ENCODE measurements around the gene REPIN1. TPM values are rescaled to one million over a fixed set of nuclear protein-coding genes. Genes with fewer than 3 reads are reported as not detected.

Gene REPIN1
- polyA plus RNA-seq, 1 donor, result 73.8 TPM

DNA sequence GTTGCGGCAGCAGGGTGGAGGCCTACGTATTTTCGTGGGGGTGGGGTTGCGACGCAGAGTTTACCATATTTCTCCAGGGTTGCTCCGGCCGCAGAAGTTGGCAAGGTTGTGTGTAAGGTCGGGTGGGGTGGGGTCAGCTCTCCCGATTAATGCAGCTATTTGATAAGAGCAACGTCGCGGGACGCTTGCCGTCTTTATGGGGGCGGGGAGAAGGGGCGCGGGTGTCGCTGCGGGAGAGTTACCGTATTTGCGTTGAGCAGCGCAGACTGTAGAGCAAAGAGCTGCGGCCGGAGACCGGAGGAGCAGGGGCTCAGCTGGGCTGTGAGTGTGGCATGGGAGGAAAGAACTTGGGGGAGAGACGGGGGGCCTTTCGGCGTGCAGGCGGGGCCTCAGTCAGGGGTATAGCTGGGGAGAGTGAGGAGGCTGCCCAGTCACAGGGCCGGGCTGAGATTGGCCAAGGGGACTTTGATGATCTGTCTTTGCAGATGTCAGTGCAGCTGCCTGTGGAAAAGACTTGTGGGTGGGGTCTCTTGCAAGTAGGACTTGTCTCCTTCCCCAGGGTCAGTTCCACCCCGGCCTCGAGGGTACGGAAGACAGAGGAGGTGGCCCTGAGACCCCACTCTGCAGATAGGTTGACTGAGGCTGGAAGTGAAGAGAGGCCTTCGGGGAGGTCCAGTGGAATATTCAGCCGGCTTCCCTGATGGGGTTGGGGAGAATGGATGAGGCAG, 37.1 kb downstream of the REPIN1 start:
- no peak for DNase-seq (ENCODE audit: low read depth)

DNA sequence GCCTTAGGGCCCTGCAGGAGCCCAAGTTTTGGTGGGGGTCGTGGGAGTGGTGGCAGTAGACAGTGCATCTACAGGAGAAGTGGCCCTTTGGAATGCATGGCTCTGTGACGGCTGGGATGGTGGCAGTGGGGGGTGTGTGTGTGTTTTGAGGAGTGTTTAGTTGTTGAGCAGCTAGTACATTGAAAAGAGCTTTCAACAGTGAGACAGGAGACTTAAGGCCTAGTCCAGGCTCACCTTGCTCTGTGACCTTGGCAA, 37.6 kb downstream of the REPIN1 start:
- DNase-seq (ENCODE audit: low read depth), result no peak

DNA sequence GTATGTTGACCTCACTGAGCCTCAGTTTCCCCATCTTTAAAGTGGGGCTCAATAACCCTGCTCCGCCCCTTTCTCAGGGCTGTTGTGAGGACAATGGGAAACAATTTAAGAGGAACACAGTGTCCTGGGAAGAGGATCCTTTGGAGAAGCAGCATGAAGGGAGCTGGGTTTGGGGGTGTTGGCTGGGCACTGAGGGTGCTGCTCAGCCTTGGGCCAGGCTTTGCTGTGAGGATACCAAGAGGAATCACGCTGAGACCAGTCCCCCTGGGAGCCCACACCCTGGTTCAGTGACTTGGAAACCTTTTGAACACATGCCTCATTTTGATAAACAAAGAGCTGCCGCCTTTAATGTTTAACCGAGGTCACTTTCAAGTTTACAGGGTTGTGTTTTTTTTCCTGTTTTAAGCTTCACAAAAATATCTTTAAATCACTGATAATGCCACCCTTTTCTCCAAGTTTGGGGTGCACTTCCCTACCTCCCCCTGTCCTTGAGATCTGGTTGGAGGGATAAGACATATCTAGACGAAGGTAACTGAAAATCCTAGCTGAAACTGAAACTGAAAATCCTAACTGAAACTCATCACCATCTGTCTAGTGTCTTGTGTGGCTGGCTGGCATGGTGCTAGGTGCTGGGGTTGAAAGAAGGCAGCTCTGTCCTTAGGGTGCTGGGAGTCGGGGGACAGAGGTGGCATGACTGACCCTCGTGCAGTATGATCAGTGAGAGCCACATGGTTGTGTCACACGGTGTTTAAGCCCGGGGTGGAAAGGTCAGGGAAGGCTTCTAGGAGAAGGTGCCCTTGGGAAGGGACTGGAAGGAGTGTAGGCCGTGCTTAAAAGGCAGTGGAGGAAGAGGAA, 38.2 kb downstream of the REPIN1 start:
- no peak for DNase-seq (ENCODE audit: low read depth)

DNA sequence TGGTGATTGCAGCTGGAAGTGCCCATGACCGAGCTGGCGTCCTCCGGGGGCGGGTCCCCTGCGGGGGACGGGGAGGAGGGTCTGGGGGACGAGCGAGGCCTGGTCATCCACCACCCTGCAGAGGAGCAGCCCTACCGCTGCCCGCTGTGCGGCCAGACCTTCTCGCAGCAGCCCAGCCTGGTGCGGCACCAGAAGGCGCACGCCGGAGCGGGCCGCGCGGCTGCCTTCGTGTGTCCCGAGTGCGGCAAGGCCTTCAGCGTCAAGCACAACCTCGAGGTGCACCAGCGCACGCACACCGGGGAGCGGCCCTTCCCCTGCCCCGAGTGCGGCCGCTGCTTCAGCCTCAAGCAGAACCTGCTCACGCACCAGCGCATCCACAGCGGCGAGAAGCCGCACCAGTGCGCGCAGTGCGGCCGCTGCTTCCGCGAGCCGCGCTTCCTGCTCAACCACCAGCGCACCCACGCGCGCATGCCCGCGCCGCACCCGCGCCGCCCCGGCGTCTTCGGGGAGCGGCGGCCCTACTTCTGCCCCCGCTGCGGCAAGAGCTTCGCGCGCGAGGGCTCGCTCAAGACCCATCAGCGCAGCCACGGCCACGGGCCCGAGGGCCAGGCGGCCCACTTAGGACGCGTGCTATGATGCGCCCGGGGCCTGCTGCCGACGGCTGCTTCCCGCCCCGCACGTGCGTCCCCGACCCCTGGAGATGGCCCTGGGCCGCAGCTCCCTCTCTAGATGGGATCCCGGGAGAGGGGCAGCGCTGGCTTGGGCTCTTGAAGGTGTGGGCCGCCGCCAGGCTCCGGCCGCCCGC, 39.2 kb downstream of the REPIN1 start:
- no peak for DNase-seq (ENCODE audit: low read depth)

DNA sequence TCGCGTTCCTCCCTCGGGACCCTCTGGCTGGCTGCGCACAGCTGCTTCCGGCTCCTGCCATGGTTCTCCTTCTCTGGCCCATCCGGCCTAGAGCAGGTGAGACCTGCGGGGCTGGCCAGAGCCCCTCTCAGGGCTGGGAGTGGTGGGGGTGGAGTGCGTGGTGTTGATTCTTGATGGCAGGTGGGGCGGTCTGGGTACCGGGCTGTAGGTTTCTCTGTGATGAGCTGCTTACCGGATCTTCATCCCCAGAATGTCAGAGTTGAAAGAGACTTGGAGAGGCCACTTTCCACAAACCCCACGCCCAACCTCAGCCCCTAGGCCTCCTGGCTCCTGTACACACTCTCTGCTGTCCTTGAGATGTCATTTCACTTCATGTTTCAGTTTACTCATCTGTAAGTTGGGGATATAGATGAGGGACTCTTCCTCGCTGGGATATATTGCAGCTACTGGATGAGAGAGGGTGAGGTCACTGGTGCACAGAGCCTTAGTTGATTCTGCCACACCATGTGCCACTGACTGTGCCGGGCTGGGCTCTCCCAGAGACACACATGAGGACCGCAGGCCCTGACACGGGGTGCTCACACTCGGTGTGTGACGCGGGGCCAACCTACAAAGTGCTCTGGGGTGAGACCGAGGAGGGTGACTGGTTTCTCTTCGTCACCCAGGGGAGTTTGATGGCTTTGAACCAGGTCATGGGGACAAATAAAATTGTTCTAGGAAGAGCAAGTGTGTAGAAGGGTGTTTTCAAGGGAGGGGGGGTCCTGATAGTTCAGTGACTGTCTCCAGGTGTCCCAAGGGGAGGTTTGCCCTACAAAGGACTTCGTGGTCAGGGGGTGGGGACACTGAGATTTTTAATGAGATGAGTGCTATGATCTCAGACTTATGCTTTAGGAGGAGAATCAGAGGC, 40.0 kb downstream of the REPIN1 start:
- DNase-seq (ENCODE audit: low read depth), result no peak

DNA sequence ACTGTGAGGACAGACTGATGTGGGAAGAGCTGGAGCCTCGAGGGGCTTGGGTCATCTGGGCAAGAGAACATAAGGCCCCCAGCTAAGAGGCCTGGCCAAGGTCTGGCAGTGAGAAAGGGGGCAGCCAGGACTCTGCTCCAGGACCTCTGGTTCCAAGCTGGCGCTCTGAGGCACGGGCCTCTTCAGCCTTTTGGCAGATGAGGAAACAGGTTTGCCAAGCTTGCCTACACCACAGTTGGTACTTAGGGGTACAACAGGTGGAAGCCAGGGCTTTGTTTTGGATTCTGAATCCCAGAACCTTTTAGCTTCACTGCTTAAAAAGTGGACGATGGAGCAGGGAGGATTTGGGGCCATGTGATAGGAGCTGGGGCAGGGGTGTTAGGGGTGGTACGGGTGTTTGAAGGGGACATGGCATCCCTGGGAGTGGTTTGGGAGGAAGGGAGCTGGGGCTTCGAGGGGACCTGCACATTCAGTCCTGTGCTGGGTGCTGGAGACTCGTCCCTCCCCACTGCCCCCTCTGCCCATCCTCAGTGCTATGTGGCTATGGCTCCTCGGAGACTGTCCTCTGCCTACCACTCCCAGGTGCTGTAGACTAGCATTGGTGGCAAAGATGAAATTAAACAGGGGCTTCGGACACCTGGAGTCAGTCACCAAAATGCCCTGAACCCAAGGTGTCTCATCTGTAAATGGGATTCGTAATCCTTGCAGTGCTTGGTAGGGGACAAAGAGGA, 40.8 kb downstream of the REPIN1 start:
- no peak for DNase-seq (ENCODE audit: low read depth)

DNA sequence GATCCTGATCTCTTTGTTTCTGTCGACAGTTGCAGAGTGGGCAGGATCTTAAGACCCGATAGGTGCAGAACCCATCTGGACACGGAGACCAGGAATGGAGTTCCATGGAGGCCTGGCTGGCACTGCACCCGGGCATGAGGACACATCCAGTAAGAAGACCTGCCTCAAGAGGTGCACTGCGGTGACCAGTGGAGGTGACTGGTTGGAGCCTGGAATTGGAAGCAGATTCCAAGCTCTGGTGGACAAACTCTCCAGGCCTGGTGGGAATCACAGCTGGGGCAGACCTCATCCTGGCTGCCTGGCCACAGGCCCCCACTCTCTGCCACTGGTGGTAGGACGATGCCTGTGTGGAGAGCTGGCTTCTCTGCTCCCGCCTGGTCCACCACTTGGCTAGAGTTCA, 41.5 kb downstream of the REPIN1 start:
- DNase-seq (ENCODE audit: low read depth), result no peak

DNA sequence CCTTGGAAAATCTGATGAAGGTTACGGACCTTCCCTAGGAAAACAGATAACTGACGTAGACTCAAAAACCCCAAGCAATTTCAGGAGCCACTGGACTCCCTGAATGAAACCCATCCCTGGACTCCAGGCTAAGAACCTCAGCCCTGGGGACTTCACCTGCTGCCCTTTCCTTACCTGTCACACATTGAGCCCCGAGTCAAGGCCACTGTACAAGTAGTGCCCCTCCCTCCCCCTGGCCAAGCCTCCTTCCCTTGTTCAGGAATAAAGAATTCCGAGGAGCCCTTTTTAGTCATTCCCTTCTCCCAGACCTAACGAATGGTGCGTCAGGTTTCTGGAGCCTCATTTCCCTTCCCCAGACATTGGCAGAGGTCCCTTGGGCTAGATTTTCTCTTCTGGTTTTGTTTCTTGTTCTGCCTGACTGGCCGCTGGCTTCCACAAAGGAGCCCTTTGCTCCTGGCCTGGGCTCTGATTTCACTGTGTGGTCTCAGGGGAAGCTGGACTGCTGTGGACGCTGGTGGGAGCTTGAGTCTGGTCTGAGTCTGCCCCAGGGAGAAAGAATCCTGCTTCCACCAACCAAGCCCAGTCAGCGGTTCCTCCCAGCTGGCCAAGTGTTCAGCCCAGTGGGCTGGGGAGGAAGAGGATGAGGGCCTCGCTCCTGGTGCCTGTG, 42.2 kb downstream of the REPIN1 start:
- DNase-seq (ENCODE audit: low read depth), result no peak

DNA sequence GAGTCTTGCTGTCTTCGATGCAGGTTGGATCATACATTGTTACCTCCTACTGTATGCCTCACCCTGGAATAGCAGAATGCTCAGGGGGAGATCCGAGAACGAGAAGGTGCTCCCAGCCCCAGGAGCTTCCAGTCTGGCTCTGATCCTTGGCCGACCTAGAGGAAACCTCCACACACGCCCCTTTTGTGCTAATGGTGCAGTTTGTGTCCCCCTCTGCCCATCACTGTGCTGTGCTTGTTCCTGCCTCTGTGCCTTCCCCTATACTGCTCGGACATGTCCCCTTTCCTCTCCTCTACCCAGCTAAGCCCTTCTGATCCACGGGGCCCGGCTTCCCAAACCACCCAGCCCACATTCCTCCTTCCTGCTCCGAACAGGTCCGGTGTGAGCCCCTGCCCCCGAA, 43.0 kb downstream of the REPIN1 start:
- no peak for DNase-seq (ENCODE audit: low read depth)

DNA sequence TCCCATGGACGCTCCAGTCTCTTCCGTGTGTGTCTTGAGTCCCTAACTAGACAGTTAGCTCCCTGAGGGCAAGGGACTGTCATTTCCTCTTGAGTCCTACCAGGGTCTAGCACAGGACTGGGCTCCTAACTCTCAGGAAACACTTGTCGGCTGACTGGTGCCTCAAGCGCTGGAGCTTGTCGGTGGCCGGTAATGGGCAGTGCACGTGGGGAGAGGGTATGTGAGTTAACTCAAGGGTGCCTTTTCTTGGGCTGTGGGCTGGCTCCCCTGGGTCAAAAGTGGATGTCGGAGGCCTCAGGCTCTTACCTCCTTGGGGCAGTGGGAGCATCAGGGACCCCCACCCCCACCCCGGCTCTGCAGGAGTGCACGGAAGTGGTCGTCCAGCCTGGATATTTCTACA, 43.4 kb downstream of the REPIN1 start:
- no peak for DNase-seq (ENCODE audit: low read depth)

DNA sequence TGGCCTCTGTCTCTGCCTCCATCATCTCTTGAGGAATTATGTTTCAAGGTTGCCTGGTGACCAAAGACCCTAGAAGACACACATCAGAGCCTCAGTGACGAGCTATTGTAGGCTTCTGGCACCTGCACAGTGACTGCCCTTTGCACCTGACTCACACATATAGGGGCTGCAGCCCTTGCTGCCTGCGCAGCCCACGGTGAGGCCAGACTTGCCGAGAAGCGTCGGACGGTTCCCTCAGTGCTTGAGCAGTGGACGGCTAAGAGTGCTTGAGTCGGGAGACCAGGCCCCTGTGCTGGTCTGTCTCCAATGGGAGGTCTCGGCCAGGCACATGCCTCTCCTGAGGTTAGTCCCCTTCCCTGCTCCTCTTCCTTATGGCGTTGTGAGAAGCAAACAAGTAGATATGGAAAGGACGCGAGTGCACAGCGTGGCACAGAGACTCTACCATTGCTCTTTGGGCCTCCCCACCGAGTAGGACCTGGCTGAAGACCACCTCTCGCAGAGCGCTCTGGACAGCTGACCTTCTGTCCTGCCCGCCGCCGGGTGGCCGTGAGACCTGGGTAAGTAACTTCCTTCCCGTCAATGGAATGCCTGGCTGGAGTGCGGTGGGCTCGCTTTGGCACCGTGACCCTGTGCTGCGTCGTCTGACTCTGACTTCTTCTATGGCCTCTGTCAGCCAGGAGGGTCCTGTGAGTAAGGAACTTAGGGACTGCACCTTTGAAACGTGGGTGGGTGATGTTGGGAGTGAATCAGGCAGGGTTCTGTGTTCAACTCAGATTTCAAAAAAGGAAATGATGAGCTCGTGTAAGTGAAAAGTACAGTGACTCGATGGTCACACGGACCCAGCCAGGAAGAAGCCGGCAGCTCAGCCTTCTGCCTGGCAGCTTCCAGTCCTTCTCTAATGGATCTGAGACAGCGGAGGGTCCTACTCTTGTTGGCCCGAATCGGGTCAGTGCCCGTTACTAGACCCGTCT, 44.2 kb downstream of the REPIN1 start:
- DNase-seq (ENCODE audit: low read depth), result no peak

DNA sequence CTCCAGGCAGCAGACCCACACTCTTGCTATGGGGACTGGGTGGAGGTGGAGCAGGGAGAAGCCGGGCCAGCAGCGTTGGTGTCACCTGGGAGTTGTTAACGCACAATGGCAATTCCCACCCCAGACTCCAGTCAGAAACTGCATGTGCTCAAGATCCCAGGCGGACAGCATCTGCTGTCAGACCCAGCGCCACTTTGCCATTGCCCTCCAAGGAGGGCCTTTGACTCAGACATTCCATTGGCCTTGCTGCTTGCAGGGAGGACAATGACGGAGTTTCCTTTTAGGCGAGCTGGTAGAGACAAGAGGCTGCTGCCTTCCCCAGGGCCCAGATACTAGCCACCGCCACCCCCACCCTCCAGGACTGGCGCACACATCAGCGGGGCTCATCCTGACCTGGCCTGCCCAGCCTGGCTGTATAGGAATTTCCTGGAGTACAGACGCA, 45.0 kb downstream of the REPIN1 start:
- DNase-seq (ENCODE audit: low read depth), result no peak

DNA sequence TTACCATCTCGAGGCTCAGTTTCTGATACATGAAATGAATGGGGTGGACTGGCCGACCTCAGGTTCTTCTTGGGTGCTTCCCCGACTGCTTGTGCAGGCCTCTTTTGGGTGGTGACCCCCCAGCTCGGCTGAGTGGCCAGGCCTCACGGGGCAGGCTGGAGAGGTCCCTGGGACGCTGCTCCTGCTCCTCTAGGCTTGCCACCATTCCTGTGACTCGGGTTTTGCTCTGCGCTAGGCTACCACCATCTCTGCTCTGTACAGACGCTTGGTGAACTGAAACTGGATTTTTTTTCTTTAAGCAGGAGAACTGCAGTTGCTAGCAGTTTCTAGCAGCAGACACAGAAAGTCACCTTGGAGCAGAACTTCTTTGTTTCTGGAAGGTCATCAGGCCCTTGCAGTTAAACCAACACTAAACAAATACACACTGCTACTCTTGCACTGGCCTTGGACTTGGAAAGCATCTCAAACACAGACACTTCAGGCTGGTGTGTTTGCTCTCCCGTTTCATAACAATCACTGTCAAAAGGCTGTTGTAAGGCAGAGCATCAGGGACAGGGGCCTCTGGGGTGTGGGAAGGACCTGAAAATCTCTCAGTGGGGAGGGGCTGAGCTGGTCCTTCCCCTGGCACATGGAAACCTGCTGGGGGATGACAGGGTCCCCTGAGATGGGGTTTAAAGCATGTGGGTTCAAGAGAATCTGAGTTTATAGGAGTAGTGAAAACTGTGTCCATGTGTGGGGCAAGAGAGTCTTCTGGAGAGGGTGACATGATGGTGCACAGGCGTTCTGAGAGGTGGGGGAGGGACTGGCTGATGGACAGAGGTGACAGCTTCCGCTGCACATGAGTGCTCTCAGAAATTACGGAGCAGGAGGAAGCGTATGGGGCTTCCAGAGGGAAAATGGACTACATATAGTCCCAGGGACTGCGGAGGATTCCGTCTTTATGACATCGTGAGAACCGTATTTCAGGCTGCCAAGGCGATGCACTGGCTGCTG, 46.8 kb downstream of the REPIN1 start:
- no peak for DNase-seq (ENCODE audit: low read depth)

DNA sequence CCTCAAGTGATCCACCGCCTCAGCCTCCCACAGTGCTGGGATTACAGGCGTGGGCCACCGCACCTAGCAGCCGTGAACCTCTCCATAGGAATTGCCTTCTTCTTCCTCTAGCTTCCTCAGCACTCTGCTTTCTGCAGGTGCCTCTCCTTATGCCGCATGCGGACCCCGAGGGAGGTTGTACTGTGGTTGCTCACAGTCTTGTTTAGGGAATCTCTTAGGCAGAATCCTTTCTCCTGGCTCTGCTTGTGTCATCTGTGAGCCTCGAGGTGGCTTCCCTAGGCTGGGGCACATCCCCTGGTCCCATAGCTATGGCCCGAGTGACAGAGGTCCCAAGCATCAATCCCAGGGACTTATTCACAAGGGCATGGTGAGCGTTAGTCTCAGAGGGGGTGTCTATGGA, 48.6 kb downstream of the REPIN1 start:
- no peak for DNase-seq (ENCODE audit: low read depth)

DNA sequence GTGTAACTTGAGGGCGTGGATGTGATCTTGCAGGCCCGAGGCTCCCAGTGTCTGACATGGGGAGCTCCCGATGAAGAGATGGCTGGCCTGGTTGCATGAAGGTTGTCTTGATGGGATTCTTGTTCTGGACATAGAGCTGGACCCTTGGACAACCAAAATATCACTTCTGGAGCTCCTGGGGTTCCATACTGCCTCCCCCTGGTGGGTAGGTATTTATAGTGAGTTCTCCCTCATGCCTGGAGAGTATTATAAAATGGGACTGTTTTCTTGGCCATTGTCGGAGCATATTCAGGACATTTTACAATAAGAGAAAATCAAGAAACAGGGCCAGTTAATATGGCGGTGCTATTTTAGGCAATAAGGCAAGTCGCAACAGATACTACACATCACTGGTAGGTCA, 49.2 kb downstream of the REPIN1 start:
- DNase-seq (ENCODE audit: low read depth), result no peak

DNA sequence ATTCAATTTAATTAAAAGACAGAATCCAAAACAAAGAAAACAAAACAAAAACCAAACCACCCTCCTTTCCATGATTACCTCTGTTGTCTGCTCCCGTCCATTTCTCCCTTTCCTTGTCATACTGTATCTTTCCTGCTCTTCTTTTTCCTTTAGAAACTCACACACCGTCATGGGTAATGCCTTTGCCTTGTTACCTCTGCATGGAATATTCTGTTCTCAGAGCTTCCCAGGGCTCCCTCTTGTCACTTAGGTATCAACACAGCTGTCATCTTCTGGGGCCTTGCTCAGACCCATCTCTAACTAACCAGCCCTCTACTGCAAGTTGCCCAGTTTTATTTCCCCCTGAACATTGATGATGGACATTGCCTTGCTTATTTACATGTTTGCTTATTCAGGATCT, 51.6 kb downstream of the REPIN1 start:
- no peak for DNase-seq (ENCODE audit: low read depth)

DNA sequence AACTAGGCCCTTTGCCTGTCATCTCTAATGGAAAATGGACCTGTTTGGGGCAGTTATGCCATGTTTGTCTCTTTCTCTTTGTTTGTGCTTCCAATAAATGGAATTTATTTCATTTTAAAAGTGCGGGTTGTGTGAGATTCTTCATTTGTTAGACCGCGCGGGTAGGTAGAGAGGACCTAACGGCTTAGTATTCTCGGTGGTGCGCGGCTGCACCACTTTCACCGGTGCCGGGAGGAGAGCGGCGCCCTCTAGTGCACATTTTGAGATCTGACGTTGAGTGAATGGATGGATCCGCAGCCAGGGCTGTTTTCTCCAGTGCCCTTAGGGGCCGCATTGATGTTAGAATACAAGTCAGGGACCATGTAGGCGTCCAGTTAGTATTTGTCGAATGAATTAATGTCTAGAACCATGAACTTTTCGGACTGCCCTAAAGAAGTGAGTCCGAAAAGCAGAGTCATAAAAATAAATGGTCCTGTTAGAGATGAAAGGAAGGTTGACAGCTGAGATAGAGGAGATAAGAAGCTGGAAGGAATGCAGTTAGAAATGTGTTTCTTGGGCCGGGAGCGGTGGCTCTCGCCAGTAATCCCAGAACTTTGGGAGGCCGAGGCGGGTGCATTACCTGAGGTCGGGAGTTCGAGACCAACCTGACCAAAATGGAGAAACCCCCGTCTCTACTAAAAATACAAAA, 52.5 kb downstream of the REPIN1 start:
- DNase-seq (ENCODE audit: low read depth), result no peak

Data from forelimb muscle (tissue), 1 donor.